A673 (cell line): ENCODE measurements around the gene ADAMTS2.

ENCODE experiments used
- CTCF ChIP-seq: fragments of 300-800, 200-600 bp; sonication (generic); conservative IDR thresholded peaks from 2 replicates; pipeline ENCODE4 v1.5.1; 2017; ENCODE audit warnings: low read depth, mild to moderate bottlenecking, antibody characterized with exemption, low read length, moderate library complexity, mixed read lengths
- EZH2 ChIP-seq: fragments of 200-600 bp; sonication (generic); IDR thresholded peaks from 2 replicates; pipeline ENCODE4 v1.6.1; 2017; ENCODE audit warnings: borderline replicate concordance, low read depth, mild to moderate bottlenecking, mixed read lengths, antibody characterized with exemption, low read length; ENCODE audit not compliant: poor library complexity, severe bottlenecking

- TF ChIP-seq EZH2 (no peak), CTCF (no peak)
These were observed 192.9 kb downstream of the ADAMTS2 start for GRCh38 chr5:179152144-179152895.
